Stimulated activated CD8-positive, alpha-beta memory T cell treated with anti-CD3 and anti-CD28 coated beads, Interleukin-7, amount 100 ng/mL, for 4 hours (primary cell): Measurements from ENCODE around the gene CFAP97D2.

Experiments
- DNase-seq, 2 donors: peaks; one replicate each; pipeline ENCODE4 v3.0.0-alpha.2; 2020; ENCODE audit warnings: low read depth in 2 of 2

The CFAP97D2 gene

GRCh38 chr13:114199954-114200353 lies 20.9 kb downstream of the CFAP97D2 start:
- DNase-seq, result no peak

- no peak for DNase-seq
Measured at GRCh38 chr13:114200399-114200911, 21.4 kb downstream of the CFAP97D2 start.

- DNase-seq, result no peak
Measured at GRCh38 chr13:114202581-114202980, 23.5 kb downstream of the CFAP97D2 start.

GRCh38 chr13:114203536-114203935 lies 24.5 kb downstream of the CFAP97D2 start:
- DNase-seq, result no peak

- no peak for DNase-seq
Measured at GRCh38 chr13:114204894-114205293, 25.8 kb downstream of the CFAP97D2 start.

GRCh38 chr13:114208134-114208533 lies 29.1 kb downstream of the CFAP97D2 start:
- DNase-seq, result no peak

GRCh38 chr13:114211446-114212157 lies 32.5 kb downstream of the CFAP97D2 start:
- no peak for DNase-seq

- DNase-seq, result no peak
Measured at GRCh38 chr13:114212158-114212495, 33.1 kb downstream of the CFAP97D2 start.

- DNase-seq, result no peak
Measured at GRCh38 chr13:114213980-114214379, 34.9 kb downstream of the CFAP97D2 start.

- DNase-seq, result no peak
Measured at GRCh38 chr13:114219392-114219791, 40.3 kb downstream of the CFAP97D2 start.

- DNase-seq, result no peak
Measured at GRCh38 chr13:114222461-114222968, 43.5 kb downstream of the CFAP97D2 start.

GRCh38 chr13:114224201-114224600 lies 45.1 kb downstream of the CFAP97D2 start:
- no peak for DNase-seq

- DNase-seq, result no peak
Measured at GRCh38 chr13:114225610-114226009, 46.6 kb downstream of the CFAP97D2 start.

GRCh38 chr13:114226088-114226487 lies 47.0 kb downstream of the CFAP97D2 start:
- no peak for DNase-seq

GRCh38 chr13:114226699-114227323 lies 47.8 kb downstream of the CFAP97D2 start:
- DNase-seq, result peak; percentile 73 to 78

GRCh38 chr13:114227528-114227927 lies 48.5 kb downstream of the CFAP97D2 start:
- no peak for DNase-seq

GRCh38 chr13:114228176-114228575 lies 49.1 kb downstream of the CFAP97D2 start:
- DNase-seq, result no peak

- DNase-seq, result no peak
Measured at GRCh38 chr13:114229506-114229905, 50.4 kb downstream of the CFAP97D2 start.

- DNase-seq, result no peak
Measured at GRCh38 chr13:114230117-114230516, 51.1 kb downstream of the CFAP97D2 start.

GRCh38 chr13:114230575-114230974 lies 51.5 kb downstream of the CFAP97D2 start:
- no peak for DNase-seq

- DNase-seq, result no peak
Measured at GRCh38 chr13:114231886-114232285, 52.8 kb downstream of the CFAP97D2 start.

GRCh38 chr13:114234266-114234644 lies 55.2 kb downstream of the CFAP97D2 start:
- no peak for DNase-seq
